ENCODE data around the gene PTGDR2. TPM values are rescaled to one million over a fixed set of nuclear protein-coding genes. Genes with fewer than 3 reads are reported as not detected.
A peak's percentile ranks its signal among the peaks of the same experiment; 100 is the strongest.
"Not testable (repeated sequence)": the region's sequence is repeated elsewhere in the genome, so short reads cannot be mapped to it uniquely, and the experiment has no call there.

Gene PTGDR2
- total RNA-seq, 2 experiments from 2014 or later = 0.23 to 0.38 TPM

DNA sequence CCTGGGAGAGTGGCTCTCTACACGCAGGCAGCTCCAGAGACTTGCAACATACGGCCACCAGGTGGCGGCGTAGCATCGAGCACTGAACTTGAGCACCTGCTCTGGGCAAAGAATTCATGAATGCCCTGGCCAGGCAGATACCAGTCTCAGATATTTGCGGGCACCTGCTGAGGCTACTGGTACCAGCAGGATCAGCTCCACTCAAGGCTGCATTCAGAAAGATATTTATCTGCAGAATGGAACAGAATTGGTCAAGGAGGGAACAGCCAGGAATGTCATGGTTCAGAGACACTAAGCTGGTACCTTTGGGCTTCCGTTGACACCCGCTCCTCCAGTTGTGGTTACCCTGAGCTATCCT, 24.6 kb downstream of the PTGDR2 start:
- H3K4me3 Mint-ChIP-seq = no peak overlapping the region
- no peak overlapping the region for H3K27ac Mint-ChIP-seq
- peak; percentile 90 for DNase-seq
- H3K36me3 Mint-ChIP-seq (ENCODE audit: low read depth) = no peaks in the 10 kb centered on the region
- POLR2A ChIA-PET = interaction anchor here (0.7 to 1.8 kb wide), 4 partner anchors 11 to 73 kb away, joined by 3 to 4 read pairs (median 3); no protein-coding TSS in a partner anchor
- peak; percentile 95 for ATAC-seq
- intact Hi-C loops (cut with micrococcal nuclease) = loop anchor here (1.0 to 2.0 kb wide), 2 partner anchors 56 to 356 kb away; no protein-coding TSS in a partner anchor
- no peaks in the 10 kb centered on the region for H3K9me3 Mint-ChIP-seq
- H3K27me3 Mint-ChIP-seq = peaks cover 1% of the 10 kb centered on the region
- CTCF ChIA-PET = interaction anchor here (0.6 to 5.2 kb wide), 48 partner anchors 10 to 599 kb away, joined by 3 to 153 read pairs (median 5); partner anchors contain the start of genes CCDC86, PRPF19, PTGDR2 and TMEM109
- TF ChIP-seq, protein P1, sequence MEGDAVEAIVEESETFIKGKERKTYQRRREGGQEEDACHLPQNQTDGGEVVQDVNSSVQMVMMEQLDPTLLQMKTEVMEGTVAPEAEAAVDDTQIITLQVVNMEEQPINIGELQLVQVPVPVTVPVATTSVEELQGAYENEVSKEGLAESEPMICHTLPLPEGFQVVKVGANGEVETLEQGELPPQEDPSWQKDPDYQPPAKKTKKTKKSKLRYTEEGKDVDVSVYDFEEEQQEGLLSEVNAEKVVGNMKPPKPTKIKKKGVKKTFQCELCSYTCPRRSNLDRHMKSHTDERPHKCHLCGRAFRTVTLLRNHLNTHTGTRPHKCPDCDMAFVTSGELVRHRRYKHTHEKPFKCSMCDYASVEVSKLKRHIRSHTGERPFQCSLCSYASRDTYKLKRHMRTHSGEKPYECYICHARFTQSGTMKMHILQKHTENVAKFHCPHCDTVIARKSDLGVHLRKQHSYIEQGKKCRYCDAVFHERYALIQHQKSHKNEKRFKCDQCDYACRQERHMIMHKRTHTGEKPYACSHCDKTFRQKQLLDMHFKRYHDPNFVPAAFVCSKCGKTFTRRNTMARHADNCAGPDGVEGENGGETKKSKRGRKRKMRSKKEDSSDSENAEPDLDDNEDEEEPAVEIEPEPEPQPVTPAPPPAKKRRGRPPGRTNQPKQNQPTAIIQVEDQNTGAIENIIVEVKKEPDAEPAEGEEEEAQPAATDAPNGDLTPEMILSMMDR (IDR thresholded peaks at IDR 0.05) = peak; percentile 91
- H3K4me1 Mint-ChIP-seq (ENCODE audit: low read depth) = peaks cover 2% of the 10 kb centered on the region

DNA sequence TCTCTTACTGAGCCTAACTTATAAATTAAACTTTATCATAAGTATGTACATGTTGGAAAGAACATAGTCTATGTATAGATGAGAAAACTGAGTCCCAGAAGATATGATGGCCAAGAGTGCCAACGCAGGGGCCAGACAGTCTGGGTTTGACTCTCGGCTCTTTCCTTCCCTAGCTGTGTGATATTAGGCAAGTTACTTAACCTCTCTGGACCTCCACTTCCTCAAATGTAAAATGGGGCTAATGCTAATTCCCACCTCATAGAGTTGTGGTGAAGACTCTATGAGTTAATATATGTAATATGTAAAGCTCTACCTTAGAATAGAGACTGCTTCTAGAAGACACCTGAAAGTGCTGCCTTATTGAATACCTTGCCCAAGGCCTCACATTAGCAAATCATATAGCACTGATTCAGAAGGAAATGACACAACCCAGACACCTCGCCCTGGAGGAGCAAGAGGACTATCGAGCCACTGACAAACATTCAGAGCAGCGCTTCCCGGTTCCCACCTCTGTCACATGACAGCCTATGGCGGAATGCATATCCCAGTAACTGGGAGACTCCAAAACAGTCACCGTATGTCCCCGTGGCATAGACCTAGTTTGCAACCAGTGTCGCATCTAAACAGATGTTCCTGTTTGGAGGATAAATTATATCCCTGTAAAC, 25.1 kb downstream of the PTGDR2 start:
- H3K36me3 Mint-ChIP-seq (ENCODE audit: low read depth) = no peaks in the 10 kb centered on the region

DNA sequence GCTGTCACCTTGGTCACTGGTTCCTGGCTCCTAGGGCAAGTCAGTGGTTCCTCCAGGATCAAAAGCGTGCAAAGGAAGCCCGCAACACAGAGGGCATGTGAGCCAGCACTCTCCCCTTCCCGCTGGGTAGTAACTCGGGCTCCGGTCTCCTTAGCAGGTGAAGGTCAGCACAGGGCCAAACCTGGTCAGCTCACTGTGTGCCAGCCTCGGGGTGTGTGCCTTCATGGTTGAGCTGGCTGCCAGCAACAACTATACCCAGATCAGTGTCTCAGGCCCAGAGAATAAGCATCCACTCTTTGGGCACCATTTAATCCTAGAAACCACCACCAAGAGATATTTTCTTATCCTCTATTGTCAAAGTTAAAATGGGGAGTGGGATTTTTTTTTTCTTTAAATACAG, 30.0 kb downstream of the PTGDR2 start:
- DNase-seq (no peak), ATAC-seq (no peak)
- CTCF ChIA-PET = interaction anchor here (2.2 kb wide), 1 partner anchor 76 kb away, joined by 5 read pairs; no protein-coding TSS in a partner anchor
- H3K36me3 Mint-ChIP-seq (ENCODE audit: low read depth) = no peaks in the 10 kb centered on the region
- TF ChIP-seq, protein P1 (IDR thresholded peaks at IDR 0.05) = no peak
- POLR2A ChIA-PET = no interaction called here
- no peaks in the 10 kb centered on the region for H3K27me3 Mint-ChIP-seq
- intact Hi-C loops (cut with micrococcal nuclease) = loop anchor here (10.0 kb wide), 1 partner anchor 61 kb away; no protein-coding TSS in a partner anchor
- H3K4me3 Mint-ChIP-seq = no peak overlapping the region
- H3K9me3 Mint-ChIP-seq = no peaks in the 10 kb centered on the region
- no peak overlapping the region for H3K27ac Mint-ChIP-seq
- H3K4me1 Mint-ChIP-seq (ENCODE audit: low read depth) = no peaks in the 10 kb centered on the region

More for the DNA sequence above, 25.1 kb downstream of the PTGDR2 start:
- peaks cover 1% of the 10 kb centered on the region for H3K27me3 Mint-ChIP-seq
- H3K9me3 Mint-ChIP-seq = no peaks in the 10 kb centered on the region
- no peak overlapping the region for H3K27ac Mint-ChIP-seq
- ChIA-PET CTCF (interaction anchor here (0.8 to 5.2 kb wide), 45 partner anchors 10 to 565 kb away, joined by 3 to 153 read pairs (median 5); partner anchors contain the start of genes CCDC86, PRPF19, PTGDR2 and TMEM109), POLR2A (interaction anchor here (0.7 to 1.8 kb wide), 4 partner anchors 10 to 74 kb away, joined by 3 to 4 read pairs (median 3); no protein-coding TSS in a partner anchor)
- H3K4me3 Mint-ChIP-seq = no peak overlapping the region
- intact Hi-C loops (cut with micrococcal nuclease) = loop anchor here (1.0 to 2.0 kb wide), 2 partner anchors 57 to 356 kb away; no protein-coding TSS in a partner anchor
- H3K4me1 Mint-ChIP-seq (ENCODE audit: low read depth) = peaks cover 2% of the 10 kb centered on the region
- TF ChIP-seq, protein P1 (IDR thresholded peaks at IDR 0.05) = no peak
- DNase-seq (no peak), ATAC-seq (peak; percentile 28)

DNA sequence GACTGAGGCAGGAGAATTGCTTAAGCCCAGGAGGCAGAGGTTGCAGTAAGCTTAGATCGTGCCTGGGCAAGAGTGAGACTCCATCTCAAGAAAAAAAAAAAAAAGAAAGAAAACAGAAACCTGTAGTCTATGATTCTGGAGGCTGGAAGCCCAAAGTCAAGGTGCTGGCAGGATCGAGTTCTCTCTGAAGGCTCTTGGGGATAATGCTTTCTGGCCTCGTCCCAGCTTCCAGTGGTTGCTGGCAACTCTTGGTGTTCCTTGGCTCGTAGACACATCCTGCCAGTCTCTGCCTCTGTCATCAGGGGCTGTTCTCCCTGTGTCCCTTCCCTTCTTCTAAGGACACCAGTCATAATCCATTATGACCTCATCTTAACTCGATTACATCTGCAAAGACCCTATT, 30.6 kb downstream of the PTGDR2 start:
- ATAC-seq (no peak), DNase-seq (no peak)
- ChIA-PET POLR2A (interaction anchor here (0.5 kb wide), 1 partner anchor 157 kb away, joined by 3 read pairs; no protein-coding TSS in a partner anchor), CTCF (interaction anchor here (1.0 to 1.4 kb wide), 2 partner anchors 50 to 62 kb away, joined by 3 to 4 read pairs; no protein-coding TSS in a partner anchor)
- H3K4me3 Mint-ChIP-seq = no peak overlapping the region
- intact Hi-C loops (cut with micrococcal nuclease) = loop anchor here (10.0 kb wide), 1 partner anchor 60 kb away; no protein-coding TSS in a partner anchor
- no peaks in the 10 kb centered on the region for H3K27me3 Mint-ChIP-seq
- no peaks in the 10 kb centered on the region for H3K36me3 Mint-ChIP-seq (ENCODE audit: low read depth)
- H3K9me3 Mint-ChIP-seq = no peaks in the 10 kb centered on the region
- TF ChIP-seq, protein P1 (IDR thresholded peaks at IDR 0.05) = no peak
- no peak overlapping the region for H3K27ac Mint-ChIP-seq
- no peaks in the 10 kb centered on the region for H3K4me1 Mint-ChIP-seq (ENCODE audit: low read depth)

DNA sequence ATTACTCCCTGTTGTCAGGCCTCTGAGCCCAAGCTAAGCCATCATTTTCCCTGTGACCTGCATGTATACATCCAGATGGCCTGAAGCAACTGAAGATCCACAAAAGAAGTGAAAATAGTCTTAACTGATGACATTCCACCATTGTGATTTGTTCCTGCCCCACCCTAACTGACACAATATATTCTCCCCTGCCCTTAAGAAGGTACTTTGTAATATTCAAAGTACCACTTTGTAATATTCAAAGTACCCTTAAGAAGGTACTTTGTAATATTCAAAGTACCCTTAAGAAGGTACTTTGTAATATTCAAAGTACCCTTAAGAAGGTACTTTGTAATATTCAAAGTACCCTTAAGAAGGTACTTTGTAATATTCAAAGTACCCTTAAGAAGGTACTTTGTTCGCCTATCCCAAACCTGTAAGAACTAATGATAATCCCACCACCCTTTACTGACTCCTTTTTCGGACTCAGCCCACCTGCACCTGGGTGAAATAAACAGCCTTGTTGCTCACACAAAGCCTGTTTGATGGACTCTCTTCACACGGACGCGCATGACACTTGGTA, 31.9 kb downstream of the PTGDR2 start:
- H3K27ac Mint-ChIP-seq; ATAC-seq; H3K9me3 Mint-ChIP-seq; H3K27me3 Mint-ChIP-seq; H3K36me3 Mint-ChIP-seq (ENCODE audit: low read depth); DNase-seq; H3K4me3 Mint-ChIP-seq; H3K4me1 Mint-ChIP-seq (ENCODE audit: low read depth); POLR2A ChIA-PET: not testable (repeated sequence)
- intact Hi-C loops (cut with micrococcal nuclease) = loop anchor here (10.0 kb wide), 1 partner anchor 59 kb away; no protein-coding TSS in a partner anchor
- CTCF ChIA-PET = interaction anchor here (0.8 to 5.5 kb wide), 4 partner anchors 7 to 364 kb away, joined by 3 to 41 read pairs (median 4); no protein-coding TSS in a partner anchor
